Prostate gland (tissue), 2 donors: ENCODE measurements around the gene CFAP46.

Source experiments
- CTCF ChIP-seq, 4 experiments: fragments of 200-600 bp in 2 of 4; fragments of 450-650 bp in 2 of 4; sonication (generic) in 2 of 4; IDR thresholded peaks; 1 replicate in 3 of 4; 2 replicates in 1 of 4; pipeline ENCODE4 v1.5.1; 2016 to 2019; ENCODE audit warnings: antibody characterized with exemption in 4 of 4, mild to moderate bottlenecking in 2 of 4, moderate library complexity in 2 of 4
- POLR2A ChIP-seq: fragments of 450-650 bp; IDR thresholded peaks from one replicate; pipeline ENCODE4 v1.6.1; 2016; ENCODE audit warnings: antibody characterized with exemption, mild to moderate bottlenecking

DNA sequence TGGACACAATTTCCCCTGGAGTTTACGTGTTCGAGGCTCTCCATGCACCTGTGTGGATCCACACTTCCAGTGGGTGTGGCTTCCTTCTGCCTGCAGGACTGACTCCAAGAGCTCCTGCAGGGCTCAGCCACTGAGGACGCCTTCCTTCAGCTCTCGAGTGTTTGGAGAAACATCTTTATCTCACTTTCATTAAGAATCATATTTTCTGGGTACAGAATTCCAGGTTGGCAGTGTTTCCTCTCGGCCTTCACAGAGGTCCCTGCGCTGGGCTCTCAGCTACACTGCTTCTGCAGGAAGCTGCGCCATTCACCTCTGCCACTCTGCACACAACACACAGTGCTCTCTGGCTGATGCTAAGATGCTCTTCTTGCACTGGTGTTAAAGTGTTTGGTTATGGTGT, 86.5 kb downstream of the CFAP46 start:
- TF ChIP-seq CTCF (IDR thresholded peaks at IDR 0.05): no peak
- TF ChIP-seq POLR2A: no peak
